Left lung (tissue), 14 donors: ENCODE measurements around the gene ADSS2. TPM values are rescaled to one million over a fixed set of nuclear protein-coding genes. Genes with fewer than 3 reads are reported as not detected.
"Not testable (repeated sequence)": the region's sequence is repeated elsewhere in the genome, so short reads cannot be mapped to it uniquely, and the experiment has no call there.

Experiments used
- ATAC-seq: fragments of 200-7000 bp; cut with Tn5 transposase; one replicate; pipeline ENCODE4 v1.9.1; 2020; ENCODE audit warnings: moderate library complexity
- DNase-seq, 4 donors: peaks; one replicate each; pipeline ENCODE4 v3.0.0-alpha.2; 2013 to 2020
- H3K27ac ChIP-seq, 2 donors: fragments of 200-600 bp; sonication (generic) in 1 of 2; one replicate each; pipeline versions ENCODE4 v1.5.0 to v1.8.0; 2020 to 2021
- H3K27me3 ChIP-seq, 2 donors: fragments of 200-600 bp; sonication (generic) in 1 of 2; one replicate each; pipeline versions ENCODE4 v1.5.0 to v1.8.0; 2020 to 2021
- H3K36me3 ChIP-seq, 2 donors: fragments of 200-600 bp; sonication (generic) in 1 of 2; one replicate each; pipeline versions ENCODE4 v1.5.0 to v1.8.0; 2020 to 2021
- H3K4me1 ChIP-seq, 2 donors: fragments of 200-600 bp; one replicate each; pipeline ENCODE4 v1.8.0; 2021
- H3K4me3 ChIP-seq, 2 donors: fragments of 200-600 bp; sonication (generic) in 1 of 2; one replicate each; pipeline versions ENCODE4 v1.5.0 to v1.8.0; 2020 to 2021; ENCODE audit warnings: mild to moderate bottlenecking in 1 of 2
- H3K9me3 ChIP-seq, 2 donors: fragments of 200-600 bp; sonication (generic) in 1 of 2; one replicate each; pipeline versions ENCODE4 v1.5.0 to v1.8.0; 2020 to 2021
- intact Hi-C, 2 donors: fragments of 100-400 bp; cut with DNase I; formaldehyde crosslinking; loops; one replicate each; pipeline versions ENCODE4 v1.11.2 to v1.14.2; 2022
- long read RNA-seq, 12 donors: library from polyadenylated mRNA in 2 of 12; unstranded in 2 of 12; transcript quantifications; one replicate each; pipeline ENCODE4 v2.0.0 and lab custom pipeline, GENCODE V29; 2019 to 2026
- polyA plus RNA-seq, 6 donors: library from polyadenylated mRNA; unstranded; fragments of 120-200 nt; gene quantifications; one replicate each; pipeline ENCODE4 v1.2.1, GENCODE V29; 2013; ENCODE audit not compliant: insufficient read length in 6 of 6
- total RNA-seq, 2 donors: library from RNA; stranded (reverse); fragmentation: NEBNext Ultra II Directional; extraction: Animal tissue kit (Norgen Biotek cat#: 25700); gene quantifications; one replicate each; pipeline ENCODE4 v1.2.1, GENCODE V29; 2021
- TF ChIP-seq, protein P1 (sequence below), 2 donors: fragments of 200-600 bp; sonication (generic) in 1 of 2; IDR thresholded peaks; one replicate each; pipeline versions ENCODE4 v1.5.0 to v1.8.0; 2021; ENCODE audit warnings: antibody characterized with exemption in 2 of 2
- donor health status: DM: no; HTN: yes; CAD: no.
- donor health status: DM: no; HTN: no; CAD: no.

The ADSS2 gene
- total RNA-seq (10 to 100 TPM; 37.2 to 46.3 TPM), polyA plus RNA-seq (10 to 100 TPM; 46.9 to 57.5 (median 53.2) TPM)
- long read RNA-seq, donor 1, transcript ADSS-201 (13 exons, 2,780 nt) = major isoform, 15 of 33 reads
- long read RNA-seq, donor 1, partial matches to known transcripts = 18 of 33 reads
- long read RNA-seq, donor 1, other reads (novel, unspliced or antisense) = 0 of 33 reads
- long read RNA-seq, donor 2, transcript ADSS-201 (13 exons, 2,780 nt) = major isoform, 13 of 14 reads
- long read RNA-seq, donor 2, partial matches to known transcripts = 0 of 14 reads
- long read RNA-seq, donor 2, other reads (novel, unspliced or antisense) = 0 of 14 reads
- long read RNA-seq, donor 3, transcript ADSS-201 (13 exons, 2,780 nt) = major isoform, 11 of 12 reads
- long read RNA-seq, donor 3, partial matches to known transcripts = 0 of 12 reads
- long read RNA-seq, donor 3, other reads (novel, unspliced or antisense) = 0 of 12 reads
- long read RNA-seq, donor 4, transcript ADSS-201 (13 exons, 2,780 nt) = major isoform, 7 of 23 reads
- long read RNA-seq, donor 4, partial matches to known transcripts = 15 of 23 reads
- long read RNA-seq, donor 4, other reads (novel, unspliced or antisense) = 1 of 23 reads
- long read RNA-seq, donor 5, transcript ADSS-201 (13 exons, 2,780 nt) = major isoform, 7 of 14 reads
- long read RNA-seq, donor 5, partial matches to known transcripts = 7 of 14 reads
- long read RNA-seq, donor 5, other reads (novel, unspliced or antisense) = 0 of 14 reads
- long read RNA-seq, donor 6, transcript ADSS-201 (13 exons, 2,780 nt) = major isoform, 8 of 14 reads
- long read RNA-seq, donor 6, partial matches to known transcripts = 6 of 14 reads
- long read RNA-seq, donor 6, other reads (novel, unspliced or antisense) = 0 of 14 reads
- long read RNA-seq, donor 7, transcript ADSS-201 (13 exons, 2,780 nt) = major isoform, 12 of 12 reads
- long read RNA-seq, donor 7, partial matches to known transcripts = 0 of 12 reads
- long read RNA-seq, donor 7, other reads (novel, unspliced or antisense) = 0 of 12 reads
- long read RNA-seq, donor 8, transcript ADSS-201 (13 exons, 2,780 nt) = major isoform, 6 of 6 reads
- long read RNA-seq, donor 8, partial matches to known transcripts = 0 of 6 reads
- long read RNA-seq, donor 8, other reads (novel, unspliced or antisense) = 0 of 6 reads
- long read RNA-seq, donor 9, partial matches to known transcripts = 0 of 1 reads
- long read RNA-seq, donor 9, other reads (novel, unspliced or antisense) = 0 of 1 reads
- long read RNA-seq, donor 10, partial matches to known transcripts = 5 of 6 reads
- long read RNA-seq, donor 10, other reads (novel, unspliced or antisense) = 0 of 6 reads
- long read RNA-seq, donor 11, transcript ADSS-201 (13 exons, 2,780 nt) = major isoform, 13 of 19 reads
- long read RNA-seq, donor 11, partial matches to known transcripts = 6 of 19 reads
- long read RNA-seq, donor 11, other reads (novel, unspliced or antisense) = 0 of 19 reads
- long read RNA-seq, donor 12, transcript ADSS-201 (13 exons, 2,780 nt) = major isoform, 12 of 20 reads
- long read RNA-seq, donor 12, partial matches to known transcripts = 8 of 20 reads
- long read RNA-seq, donor 12, other reads (novel, unspliced or antisense) = 0 of 20 reads

DNA sequence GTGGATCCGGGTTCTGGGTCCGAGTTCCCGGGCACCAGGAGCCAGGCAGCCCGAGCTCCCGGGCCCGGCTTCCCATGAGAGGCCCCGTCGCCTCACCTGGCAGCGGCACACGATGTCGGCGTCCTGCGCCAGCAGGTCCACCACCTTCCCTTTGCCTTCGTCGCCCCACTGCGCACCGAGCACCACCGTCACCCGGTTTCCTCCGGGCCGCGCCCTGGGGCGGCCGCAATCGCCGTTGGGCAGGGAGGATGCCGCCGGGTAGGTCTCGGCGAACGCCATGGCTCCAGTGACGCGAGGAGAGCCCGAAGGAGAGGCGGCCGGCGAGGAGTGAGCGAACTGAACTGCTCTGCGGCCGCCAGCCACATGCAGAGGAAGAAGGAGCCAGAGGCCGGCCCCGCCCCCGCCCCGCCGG lies at the start of gene ADSS2:
TSS of gene ADSS2 (minus strand) at position 371 of the 412 bp plus-strand sequence. CDS start at position 279, 92 bp downstream.
- peak within 1 kb of the TSS; percentile 96 to 97 for H3K27ac ChIP-seq
- no peaks in the 10 kb centered on the region for H3K36me3 ChIP-seq
- peak within 1 kb of the TSS; percentile 75 to 94 for H3K4me3 ChIP-seq
- DNase-seq (no peak), ATAC-seq (no peak)
- TF ChIP-seq, protein P1, sequence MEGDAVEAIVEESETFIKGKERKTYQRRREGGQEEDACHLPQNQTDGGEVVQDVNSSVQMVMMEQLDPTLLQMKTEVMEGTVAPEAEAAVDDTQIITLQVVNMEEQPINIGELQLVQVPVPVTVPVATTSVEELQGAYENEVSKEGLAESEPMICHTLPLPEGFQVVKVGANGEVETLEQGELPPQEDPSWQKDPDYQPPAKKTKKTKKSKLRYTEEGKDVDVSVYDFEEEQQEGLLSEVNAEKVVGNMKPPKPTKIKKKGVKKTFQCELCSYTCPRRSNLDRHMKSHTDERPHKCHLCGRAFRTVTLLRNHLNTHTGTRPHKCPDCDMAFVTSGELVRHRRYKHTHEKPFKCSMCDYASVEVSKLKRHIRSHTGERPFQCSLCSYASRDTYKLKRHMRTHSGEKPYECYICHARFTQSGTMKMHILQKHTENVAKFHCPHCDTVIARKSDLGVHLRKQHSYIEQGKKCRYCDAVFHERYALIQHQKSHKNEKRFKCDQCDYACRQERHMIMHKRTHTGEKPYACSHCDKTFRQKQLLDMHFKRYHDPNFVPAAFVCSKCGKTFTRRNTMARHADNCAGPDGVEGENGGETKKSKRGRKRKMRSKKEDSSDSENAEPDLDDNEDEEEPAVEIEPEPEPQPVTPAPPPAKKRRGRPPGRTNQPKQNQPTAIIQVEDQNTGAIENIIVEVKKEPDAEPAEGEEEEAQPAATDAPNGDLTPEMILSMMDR (IDR thresholded peaks at IDR 0.05) = no peak
- intact Hi-C loops = no loop called here
- no peaks in the 10 kb centered on the region for H3K9me3 ChIP-seq
- H3K27me3 ChIP-seq = no peaks in the 10 kb centered on the region
- H3K4me1 ChIP-seq = peaks cover 6 to 49% of the 10 kb centered on the region in 2 donors

- ATAC-seq, H3K27me3 ChIP-seq, H3K27ac ChIP-seq, H3K4me1 ChIP-seq, intact Hi-C loops, H3K4me3 ChIP-seq, H3K9me3 ChIP-seq, DNase-seq, H3K36me3 ChIP-seq: not testable (repeated sequence)
These were observed 48.8 kb upstream of the ADSS2 start for GRCh38 chr1:244500515-244500914.

DNA sequence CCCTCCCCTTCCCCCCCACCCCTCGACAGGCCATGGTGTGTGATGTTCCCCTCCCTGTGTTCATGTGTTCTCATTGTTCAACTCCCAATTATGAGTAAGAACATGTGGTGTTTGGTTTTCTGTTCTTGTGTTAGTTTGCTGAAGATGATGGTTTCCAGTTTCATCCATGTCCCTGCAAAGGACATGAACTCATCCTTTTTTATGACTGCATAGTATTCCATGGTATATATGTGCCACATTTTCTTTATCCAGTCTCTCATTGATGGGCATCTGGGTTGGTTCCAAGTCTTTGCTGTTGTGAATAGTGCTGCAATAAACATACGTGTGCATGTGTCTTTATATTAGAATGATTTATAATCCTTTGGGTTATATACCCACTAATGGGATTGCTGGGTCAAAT lies 47.8 kb upstream of the ADSS2 start:
- H3K4me3 ChIP-seq, intact Hi-C loops, H3K9me3 ChIP-seq, ATAC-seq, H3K27ac ChIP-seq, H3K27me3 ChIP-seq, H3K36me3 ChIP-seq, H3K4me1 ChIP-seq, DNase-seq: not testable (repeated sequence)

GRCh38 chr1:244497805-244498204 lies 46.1 kb upstream of the ADSS2 start:
- intact Hi-C loops = no loop called here
- Histone ChIP-seq H3K4me3 (no peak overlapping the region), H3K36me3 (no peaks in the 10 kb centered on the region), H3K9me3 (peaks cover 0 to 12% of the 10 kb centered on the region in 2 donors), H3K4me1 (no peaks in the 10 kb centered on the region), H3K27me3 (no peaks in the 10 kb centered on the region), H3K27ac (no peak overlapping the region)
- ATAC-seq (no peak), DNase-seq (no peak)
- TF ChIP-seq, protein P1 (IDR thresholded peaks at IDR 0.05) = no peak

- ATAC-seq = no peak
- Histone ChIP-seq H3K27me3 (no peaks in the 10 kb centered on the region), H3K27ac (no peak overlapping the region), H3K4me1 (no peaks in the 10 kb centered on the region), H3K9me3 (peaks cover 0 to 12% of the 10 kb centered on the region in 2 donors), H3K36me3 (no peaks in the 10 kb centered on the region), H3K4me3 (no peak overlapping the region)
- no peak for DNase-seq
- intact Hi-C loops = no loop called here
- TF ChIP-seq, protein P1 (IDR thresholded peaks at IDR 0.05) = no peak
These were observed 44.5 kb upstream of the ADSS2 start for GRCh38 chr1:244496186-244496585.
